Fibroblast of skin of abdomen (primary cell): ENCODE measurements around the gene NUDT21.
A peak's percentile ranks its signal among the peaks of the same experiment; 100 is the strongest.
"Not testable (repeated sequence)": the region's sequence is repeated elsewhere in the genome, so short reads cannot be mapped to it uniquely, and the experiment has no call there.

Source experiments
- DNase-seq: peaks from one replicate; pipeline ENCODE4 v3.0.0-alpha.2; 2013

The NUDT21 gene

DNA sequence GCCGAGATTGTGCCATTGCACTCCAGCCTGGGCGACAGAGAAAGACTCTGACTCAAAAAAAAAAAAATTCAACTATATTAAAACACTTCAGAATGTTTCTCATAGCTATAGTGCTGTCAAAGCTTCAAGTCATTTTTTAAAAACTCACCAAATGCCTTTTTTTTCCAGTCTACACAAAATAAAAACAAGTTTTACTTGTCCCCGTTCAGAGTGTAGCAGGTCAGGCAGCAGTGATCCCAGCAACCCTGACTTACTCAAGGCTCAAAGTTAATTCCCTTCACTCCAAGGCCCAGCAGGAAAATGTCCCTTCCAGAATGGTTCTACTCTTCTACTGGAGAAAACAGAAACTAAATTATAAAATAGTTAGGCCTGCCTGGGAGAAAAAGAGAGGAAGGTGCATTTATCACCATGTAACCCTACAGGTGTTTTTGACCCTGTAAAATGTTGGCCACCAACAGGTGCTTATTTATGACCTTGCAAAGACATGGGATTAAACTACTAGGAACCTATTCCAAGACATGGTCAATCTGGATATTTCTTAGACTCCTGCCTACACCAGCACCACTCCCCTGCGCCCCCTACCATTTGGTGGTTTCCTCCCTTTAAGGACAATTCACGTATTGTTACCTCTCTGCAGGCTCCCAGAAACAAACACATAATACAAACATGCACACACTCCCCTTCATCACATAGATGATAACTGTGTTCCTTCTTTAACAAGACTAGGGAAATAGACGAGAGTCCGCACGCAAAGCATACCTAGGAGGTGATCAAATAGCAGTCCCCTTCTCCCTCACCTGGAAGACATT is 31.2 kb downstream of the NUDT21 start:
- DNase-seq: no peak

DNA sequence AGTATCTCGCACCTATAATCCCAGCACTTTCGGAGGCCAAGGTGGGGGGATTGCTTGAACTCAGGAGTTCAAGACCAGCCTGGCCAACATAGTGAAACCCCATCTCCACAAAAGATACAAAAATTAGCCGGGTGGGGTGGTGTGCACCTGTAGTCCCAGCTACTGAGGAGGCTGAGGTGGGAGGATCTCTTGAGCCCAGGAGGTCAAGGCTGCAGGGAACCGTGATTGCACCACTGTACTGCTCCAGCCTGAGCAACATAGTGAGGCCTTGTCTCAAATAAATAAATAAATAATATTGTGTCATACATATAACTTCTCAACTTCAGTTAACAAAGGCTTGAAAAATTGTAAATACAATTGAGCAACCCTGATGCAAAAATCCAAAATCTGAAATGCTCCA is 34.0 kb downstream of the NUDT21 start:
- no peak for DNase-seq

DNA sequence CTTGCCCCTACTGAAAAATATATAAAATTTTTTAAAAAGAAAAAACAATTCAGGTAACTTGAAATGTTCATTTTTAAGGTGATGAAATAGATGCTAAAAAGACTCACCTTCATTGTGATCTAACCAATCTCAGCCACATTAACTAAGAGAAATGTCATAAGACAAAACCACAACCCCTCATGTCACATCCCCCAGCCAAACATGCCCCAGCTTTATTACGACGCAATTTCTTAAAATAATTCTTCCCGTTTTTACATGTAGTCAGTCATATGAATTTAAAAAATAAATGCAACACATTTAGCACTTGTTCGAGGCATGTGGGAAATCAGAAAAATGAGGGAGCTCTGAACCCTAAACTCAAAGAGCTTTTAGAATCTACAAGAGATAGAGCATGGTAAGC is 35.3 kb downstream of the NUDT21 start:
- no peak for DNase-seq

DNA sequence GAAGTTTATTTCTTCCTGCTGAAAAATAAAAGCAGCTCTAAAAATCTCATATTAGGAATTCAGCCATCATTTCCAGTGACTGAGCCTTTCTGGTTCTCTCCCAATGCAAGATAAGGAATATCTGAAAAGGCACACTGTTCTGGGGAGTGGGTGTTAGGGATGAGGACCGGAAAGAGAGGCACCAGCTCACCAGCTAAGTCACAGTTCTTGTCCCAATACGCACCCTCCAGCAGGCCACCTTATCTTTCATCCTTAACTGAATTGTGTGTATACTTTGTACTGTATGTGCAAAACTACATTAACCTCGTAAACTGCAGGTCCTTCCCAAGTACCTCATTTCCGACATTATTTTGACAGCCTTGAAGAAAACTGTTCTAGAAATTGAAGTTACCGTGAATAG is 36.8 kb downstream of the NUDT21 start:
- no peak for DNase-seq

DNA sequence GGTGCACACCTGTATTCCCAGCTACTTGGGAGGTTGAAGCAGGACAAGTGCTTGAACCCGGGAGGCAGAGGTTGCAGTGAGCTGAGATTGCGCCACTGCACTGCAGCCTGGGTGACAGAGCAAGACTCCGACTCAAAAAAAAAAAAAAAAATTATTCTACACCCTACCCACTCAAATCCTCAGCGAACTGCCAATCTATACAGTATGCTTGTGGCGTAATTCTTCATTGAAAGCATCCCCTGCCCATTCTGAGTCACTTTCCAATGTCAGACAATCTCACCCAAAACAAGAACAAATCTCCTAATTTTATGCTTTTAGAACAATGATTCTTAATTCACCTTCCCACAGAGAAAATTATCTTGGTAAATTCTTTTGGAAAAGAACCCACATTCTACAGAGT is 37.8 kb downstream of the NUDT21 start:
- no peak for DNase-seq

DNA sequence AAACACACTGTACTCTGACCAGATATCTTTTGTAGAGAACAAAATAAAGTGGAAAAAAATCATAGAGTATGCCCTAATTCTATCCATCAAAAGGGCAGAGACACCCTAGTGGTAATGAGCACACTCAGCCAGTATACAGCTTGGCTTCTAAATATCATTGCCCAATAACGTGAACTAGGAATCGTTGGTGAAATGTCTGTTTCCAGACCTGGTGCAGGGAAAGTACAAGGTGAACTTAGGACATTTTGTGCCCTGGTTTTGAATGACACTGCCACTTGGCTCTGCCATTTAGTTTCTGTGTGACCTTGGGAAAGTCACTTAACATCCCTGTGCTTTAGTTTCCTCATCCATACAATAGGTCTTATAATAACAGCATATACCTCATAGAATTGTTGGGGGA is 39.5 kb downstream of the NUDT21 start:
- no peak for DNase-seq

DNA sequence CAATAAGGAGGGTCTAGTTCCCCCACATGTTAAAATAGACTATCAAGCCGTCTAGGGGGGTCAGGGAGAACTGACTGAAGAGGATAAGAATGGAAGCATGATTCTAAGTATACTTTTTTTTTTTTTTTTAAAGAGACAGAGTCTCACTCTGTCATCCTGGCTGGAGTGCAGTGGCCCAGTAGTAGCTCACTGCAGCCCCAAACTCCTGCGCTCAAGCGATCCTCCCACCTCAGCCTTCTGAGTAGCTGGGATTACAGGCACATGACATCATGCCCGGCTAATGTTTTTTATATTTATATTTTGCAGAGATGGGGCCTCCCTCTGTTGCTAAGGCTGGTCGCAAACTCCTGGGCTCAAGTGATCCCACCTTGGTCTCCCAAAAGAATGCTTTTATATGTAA is 40.0 kb downstream of the NUDT21 start:
- no peak for DNase-seq

DNA sequence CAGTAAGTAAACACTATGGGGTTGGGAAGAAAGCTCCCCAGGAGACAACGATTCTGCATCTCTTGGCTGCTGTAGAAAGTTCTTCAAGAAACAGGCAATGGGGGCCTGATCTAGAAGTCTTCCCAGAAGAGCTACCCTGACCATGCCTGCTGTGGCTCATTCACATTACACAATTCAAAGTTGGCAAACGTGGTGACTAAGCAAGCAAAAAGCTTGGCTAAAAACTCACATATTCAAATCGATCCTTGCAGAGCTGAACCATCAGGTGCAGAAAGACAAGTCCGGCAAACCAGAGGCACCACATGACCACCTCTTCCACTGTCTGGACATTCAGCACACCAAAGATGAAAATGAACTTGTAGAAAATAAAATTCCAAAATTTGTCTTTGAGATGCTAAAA is 41.9 kb downstream of the NUDT21 start:
- peak; percentile 15 for DNase-seq

DNA sequence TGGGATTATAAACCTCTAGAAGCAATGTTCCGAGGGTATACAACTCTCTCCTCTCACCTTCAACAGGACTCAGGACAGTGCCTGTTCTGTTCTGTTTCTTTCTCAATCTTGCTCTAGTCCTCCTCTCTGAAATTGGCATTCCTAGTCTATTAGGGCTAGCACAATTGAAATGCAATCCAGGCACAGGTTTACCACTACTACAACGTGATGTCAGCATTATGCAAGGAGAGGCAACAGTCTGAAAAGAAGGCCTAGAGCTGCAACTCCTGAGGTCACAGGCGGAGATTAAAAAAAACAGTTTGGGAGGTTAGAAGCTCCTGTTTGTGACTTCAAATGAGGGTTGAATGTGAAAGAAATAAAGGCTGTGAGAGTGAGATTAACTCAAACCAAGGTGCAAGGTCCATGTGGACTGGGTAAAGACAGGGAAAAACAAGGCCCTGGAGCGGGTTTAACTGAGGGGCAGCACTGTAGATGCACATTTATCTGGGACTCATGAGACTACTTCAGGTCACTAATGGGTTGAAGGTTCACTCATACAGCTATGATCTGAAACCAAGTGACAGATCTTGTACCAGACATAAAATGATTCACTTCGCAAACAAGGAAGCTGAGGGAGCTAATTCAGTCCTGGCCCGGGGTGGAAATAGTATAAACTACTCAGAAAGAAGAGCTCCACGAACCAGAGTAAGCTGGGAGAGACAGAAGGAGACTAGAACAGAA is 42.6 kb downstream of the NUDT21 start:
- DNase-seq: no peak

DNA sequence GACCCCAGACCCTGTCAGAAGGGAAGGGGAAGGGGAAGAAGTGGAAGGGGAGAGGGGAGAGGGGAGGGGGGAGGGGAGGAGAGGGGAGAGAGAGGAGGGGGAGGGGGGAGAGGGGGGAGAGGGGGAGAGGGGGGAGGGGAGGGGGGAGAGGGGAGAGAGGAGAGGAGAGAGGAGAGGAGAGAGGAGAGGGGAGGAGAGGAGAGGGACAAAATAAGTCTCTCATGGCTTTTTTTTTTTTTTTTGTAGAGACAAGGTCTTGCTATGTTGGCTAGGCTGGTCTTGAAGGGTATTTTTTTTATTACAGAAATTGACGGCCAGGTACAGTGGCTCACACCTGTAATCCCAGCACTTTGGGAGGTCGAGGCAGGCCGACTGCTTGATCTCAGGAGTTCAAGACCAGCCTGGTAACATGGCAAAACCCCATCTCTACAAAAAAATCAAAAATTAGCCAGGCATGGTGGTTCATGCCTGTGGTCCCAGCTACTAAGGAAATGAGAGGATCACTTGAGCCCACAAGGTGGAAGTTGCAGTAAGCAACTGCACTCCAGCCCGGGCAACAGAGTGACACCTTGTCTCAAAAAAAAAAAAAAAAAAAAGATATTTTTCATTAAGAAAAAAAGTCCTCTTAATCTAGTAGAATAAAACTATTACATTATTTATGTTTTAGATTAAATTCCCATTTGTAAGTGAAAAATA is 45.0 kb downstream of the NUDT21 start:
- DNase-seq: no peak

DNA sequence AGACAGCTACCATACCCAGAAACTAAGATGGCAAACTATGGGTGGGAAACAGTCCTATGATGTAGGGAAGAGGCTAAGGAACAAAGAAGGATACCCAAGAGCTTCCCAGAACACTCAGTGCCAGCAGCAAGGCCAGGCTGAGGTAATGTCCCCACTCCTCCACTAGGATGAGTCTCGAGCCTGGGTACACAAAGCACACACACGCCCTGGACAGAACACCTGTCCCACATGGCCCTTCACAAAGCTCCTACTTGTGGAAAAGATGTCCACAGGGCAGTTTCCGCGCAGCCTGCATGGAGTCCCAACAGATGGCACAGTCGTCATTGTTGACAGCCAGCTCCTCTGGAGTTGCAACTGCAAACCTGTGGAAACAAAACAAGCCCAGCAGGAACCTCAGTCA is 49.6 kb downstream of the NUDT21 start:
- no peak for DNase-seq

DNA sequence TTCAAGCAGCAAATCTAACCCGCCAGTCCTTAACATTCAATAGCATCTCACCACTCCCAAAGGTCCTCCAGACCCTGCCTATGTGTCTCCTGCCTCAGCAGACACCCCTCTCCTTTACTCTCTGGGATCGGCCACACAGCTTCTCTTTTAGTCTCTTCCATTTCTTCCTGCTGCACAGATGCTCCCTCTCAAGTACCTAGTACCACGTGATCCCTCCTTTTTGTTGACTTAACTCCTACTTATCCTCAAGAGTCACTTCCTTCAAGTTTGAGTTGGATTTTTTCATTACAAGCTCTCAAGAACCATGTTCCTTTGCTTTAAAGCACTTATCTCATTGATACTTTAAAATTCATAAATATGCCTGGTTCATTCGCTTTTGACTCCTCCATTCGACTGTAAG is 50.7 kb downstream of the NUDT21 start:
- no peak for DNase-seq

DNA sequence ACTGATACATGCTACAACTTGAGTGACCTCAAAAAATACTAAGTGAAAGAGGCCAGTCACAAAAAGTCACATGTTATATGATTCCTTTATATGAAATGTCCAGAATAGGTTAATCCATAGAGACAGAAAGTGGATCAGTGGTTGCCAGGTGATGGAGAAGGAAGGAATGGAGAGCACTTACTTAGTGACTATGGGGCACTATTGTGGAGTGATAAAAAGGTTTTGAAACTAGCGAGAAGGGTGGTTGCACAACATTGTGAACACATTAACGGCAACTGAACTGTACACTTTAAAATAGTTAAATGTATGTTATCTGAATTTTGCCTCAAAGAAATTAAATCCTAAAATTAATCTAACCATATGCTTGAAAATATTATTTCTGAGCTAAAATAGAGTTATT is 51.6 kb downstream of the NUDT21 start:
- DNase-seq: no peak

DNA sequence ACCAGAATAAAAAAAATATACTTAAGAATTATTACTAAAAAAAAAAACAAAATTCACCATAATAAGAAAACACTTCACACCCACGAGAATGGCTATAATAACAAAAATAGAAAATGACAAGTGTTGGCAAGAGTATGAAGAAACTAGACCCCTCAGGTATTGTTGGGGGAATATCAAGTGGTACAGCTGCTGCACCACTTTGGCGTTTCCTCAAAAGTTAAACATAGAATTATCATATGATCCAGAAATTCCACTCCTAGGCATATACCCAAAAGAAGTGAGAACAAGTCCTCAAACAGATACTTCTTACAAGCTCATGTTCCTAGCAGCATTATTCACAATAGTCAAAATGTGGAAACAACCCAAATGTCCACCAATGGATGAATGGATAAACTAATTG is 52.1 kb downstream of the NUDT21 start:
- no peak for DNase-seq

DNA sequence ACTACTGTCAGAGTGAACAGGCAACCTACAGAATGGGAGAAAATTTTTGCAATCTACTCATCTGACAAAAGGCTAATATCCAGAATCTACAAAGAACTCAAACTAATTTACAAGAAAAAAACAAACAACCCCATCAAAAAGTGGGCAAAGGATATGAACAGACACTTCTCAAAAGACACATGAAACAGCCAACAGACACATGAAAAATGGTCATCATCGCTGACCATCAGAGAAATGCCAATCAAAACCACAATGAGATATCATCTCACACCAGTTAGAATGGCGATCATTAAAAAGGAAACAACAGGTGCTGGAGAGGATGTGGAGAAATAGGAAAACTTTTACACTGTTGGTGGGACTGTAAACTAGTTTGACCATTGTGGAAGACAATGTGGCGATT is 54.4 kb downstream of the NUDT21 start:
- not testable (repeated sequence) for DNase-seq

DNA sequence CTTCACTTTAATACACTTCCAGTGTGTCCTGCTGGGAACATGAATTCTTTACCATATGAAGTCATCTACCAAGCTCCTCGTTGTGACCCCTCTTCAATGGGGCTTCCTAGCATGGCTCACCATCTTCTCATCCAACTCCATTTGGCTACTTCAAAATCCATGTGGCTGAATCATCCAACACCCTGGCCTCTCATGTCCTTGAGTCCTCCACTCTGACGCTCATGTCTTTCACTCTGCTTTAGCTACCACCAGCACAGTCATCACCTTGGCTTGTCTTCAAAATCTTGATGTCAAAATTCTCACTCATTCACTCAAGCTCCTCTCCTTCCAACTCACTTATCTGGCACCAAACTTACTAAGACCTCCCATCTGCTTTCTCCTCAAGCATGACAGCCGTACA is 61.6 kb downstream of the NUDT21 start:
- DNase-seq: peak; percentile 98

DNA sequence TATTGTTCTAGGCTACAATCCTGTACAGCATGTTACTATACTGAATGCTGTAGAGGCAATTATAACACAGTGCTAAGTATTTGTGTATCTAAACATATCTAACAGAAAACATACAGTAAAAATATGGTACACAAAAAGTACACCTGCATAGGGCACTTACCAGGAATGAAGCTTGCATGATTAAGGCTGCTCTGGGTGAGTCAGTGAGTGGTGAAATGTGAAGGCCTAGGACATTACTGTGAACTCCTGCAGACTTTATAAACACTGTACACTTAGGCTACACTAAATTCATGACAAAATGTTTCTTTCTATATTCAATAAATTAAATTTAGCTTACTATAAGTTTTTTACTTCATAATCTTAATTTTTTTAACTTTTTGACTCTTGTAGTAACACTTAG is 62.9 kb downstream of the NUDT21 start:
- peak; percentile 46 for DNase-seq

DNA sequence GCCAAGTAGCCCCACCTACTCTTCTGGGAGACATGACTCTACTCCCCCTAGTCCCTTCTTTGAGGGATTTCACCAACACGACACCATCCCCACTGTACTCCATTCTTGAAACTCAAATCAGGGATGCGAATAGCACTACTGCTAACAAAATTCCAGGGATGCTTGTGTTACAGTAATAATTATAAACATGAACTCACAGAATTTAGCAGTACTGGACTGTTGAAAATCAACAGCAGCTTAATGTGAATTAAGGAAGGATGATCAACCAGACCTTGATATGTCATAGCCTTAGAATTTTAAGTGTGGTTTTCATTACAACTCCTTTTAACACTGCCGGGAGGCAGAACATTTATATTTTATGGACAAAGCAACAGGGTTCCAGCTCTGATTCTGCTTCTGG is 63.7 kb downstream of the NUDT21 start:
- DNase-seq: peak; percentile 68

DNA sequence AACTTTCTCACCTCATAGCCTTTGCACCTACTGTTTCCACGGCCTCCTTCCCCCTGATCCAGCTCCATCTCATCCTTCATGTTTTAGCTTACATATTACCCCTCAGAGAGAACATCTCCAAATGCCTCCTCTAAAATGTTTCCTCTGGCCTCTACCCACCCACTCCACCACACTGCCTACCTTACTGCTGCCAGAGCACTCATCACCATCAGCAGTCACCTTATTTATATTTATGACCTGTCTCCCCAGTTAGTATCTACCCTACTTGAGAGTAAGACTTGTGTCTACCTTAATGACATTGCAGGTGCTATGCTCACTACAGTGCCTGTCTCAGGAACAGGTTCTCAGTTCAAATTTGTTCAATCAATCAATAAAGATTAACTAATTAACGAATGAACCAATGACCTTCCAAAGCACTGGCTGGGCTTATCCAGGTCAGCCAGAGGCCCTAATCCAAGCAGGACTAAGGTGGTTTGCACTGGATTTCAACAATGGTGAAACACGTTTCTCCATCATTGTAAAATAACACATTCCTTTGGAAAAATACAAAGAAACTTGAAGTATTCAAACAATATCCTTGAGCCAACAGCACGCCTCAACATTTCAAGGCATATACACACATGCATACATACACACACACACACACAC is 66.9 kb downstream of the NUDT21 start:
- no peak for DNase-seq

DNA sequence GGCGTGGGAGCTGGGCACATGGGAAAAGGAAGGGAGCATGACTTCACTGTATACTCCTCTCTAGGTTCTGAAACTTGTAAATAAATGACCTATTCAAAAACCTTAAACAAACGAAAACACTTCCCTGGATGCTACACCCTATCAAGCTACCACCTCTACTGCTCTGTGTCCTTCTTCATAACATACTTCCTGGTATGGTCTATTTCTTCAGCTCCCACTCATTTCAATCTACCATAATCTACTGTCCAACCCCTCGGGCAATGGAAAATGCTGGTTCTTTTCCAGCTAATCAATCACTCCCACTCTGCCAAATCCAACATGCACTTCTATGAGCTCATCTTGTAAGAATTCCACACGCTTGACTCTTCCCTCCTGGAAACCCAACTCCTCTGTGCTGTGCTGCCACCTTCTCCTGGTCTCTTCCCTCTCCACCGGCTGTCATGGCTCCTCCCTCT is 68.2 kb downstream of the NUDT21 start:
- peak; percentile 66 for DNase-seq

DNA sequence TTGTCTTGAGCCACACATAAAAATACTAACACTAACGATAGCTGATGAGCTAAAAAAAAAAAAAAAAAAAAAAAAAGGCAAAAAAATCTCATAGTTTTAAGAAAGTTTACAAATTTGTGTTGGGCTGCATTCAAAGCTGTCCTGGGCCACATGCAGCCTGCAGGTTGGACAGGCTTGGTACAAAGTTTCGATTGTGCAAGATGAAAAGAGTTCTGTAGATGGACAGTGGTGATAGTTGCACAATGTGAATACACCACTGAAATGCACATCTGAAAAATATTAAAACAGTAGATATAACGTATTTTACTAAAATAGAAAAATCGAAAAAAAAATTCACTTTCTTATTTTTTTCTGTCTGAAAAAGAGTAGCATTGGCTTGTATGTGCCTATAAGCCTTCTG is 68.7 kb downstream of the NUDT21 start:
- DNase-seq: no peak

DNA sequence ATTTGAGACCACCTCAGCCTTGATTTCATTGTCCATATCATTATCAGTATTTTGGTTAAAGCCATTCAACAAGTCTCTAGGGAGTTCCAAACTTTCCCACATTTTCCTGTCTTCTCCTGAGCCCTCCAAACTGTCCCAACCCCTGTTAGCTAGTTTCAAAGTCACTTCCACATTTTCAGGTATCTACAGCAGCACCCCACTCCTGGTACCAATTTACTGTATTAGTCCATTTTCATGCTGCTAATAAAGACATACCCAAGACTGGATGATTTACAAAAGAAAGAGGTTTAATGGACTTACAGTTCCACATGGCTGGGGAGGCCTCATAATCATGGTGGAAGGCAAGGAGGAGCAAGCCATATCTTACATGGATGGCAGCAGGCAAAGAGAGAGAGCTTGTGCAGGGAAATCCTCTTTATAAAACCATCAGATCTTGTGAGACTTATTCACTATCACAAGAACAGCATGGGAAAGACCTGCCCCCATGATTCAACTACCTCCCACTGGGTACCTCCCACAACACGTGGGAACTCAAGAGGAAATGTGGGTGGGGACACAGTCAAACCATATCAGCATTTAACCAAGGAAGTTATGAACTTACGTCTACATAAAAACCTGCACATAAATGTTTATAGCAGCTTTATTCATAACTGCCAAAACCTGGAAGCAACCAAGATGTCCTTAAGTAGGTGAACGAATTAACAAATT is 70.2 kb downstream of the NUDT21 start:
- not testable (repeated sequence) for DNase-seq
